Esophagus muscularis mucosa (tissue), 3 donors: Measurements from ENCODE around the gene BST1.

Source experiments
- POLR2A ChIP-seq: fragments of 450-650 bp; IDR thresholded peaks from one replicate; pipeline ENCODE4 v1.6.1; 2017; ENCODE audit warnings: antibody characterized with exemption, moderate library complexity, mild to moderate bottlenecking, low read depth
- POLR2AphosphoS5 ChIP-seq, 2 donors: sonication (generic); formaldehyde crosslinking; IDR thresholded peaks; one replicate each; pipeline ENCODE4 v1.6.1; 2017; ENCODE audit warnings: antibody characterized with exemption in 2 of 2
- TF ChIP-seq, protein P1 (sequence below), 3 experiments: fragments of 200-600 bp in 2 of 3; fragments of 450-650 bp in 1 of 3; sonication (generic) in 2 of 3; IDR thresholded peaks; one replicate each; pipeline ENCODE4 v1.5.1; 2017 to 2019; ENCODE audit warnings: antibody characterized with exemption in 3 of 3, mild to moderate bottlenecking in 2 of 3, moderate library complexity in 1 of 3

DNA sequence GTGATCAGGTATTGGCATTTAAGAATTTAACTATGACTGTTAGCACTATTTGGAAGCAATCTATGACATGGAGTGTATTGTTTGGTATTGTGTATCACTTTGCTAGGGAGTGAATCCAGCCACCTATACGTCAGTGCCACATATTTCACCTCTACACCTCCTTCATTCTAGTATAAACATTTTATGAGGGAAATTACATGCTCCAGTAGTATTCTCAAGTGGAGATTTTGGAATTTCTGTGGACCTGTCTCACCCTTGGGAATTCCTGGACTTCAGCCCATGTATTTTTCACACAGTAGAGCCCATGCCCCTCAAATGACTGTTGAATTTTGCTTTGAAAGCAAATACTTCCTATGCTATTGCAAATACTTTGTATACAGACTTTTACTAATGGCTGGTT lies 11.3 kb downstream of the BST1 start:
- TF ChIP-seq, protein P1, sequence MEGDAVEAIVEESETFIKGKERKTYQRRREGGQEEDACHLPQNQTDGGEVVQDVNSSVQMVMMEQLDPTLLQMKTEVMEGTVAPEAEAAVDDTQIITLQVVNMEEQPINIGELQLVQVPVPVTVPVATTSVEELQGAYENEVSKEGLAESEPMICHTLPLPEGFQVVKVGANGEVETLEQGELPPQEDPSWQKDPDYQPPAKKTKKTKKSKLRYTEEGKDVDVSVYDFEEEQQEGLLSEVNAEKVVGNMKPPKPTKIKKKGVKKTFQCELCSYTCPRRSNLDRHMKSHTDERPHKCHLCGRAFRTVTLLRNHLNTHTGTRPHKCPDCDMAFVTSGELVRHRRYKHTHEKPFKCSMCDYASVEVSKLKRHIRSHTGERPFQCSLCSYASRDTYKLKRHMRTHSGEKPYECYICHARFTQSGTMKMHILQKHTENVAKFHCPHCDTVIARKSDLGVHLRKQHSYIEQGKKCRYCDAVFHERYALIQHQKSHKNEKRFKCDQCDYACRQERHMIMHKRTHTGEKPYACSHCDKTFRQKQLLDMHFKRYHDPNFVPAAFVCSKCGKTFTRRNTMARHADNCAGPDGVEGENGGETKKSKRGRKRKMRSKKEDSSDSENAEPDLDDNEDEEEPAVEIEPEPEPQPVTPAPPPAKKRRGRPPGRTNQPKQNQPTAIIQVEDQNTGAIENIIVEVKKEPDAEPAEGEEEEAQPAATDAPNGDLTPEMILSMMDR (IDR thresholded peaks at IDR 0.05), result no peak
- no peak for TF ChIP-seq POLR2AphosphoS5 (IDR thresholded peaks at IDR 0.05)
- TF ChIP-seq POLR2A, result no peak
